Mesendoderm (in vitro differentiated cells): ENCODE data around the gene DVL3.

ENCODE experiments used
- DNase-seq: peaks from one replicate; pipeline ENCODE4 v3.0.0; 2013
- H2AK5ac ChIP-seq: 2 replicates; pipeline ENCODE4 v1.6.1; 2013; ENCODE audit warnings: low read length, inconsistent platforms
- H2BK120ac ChIP-seq: 2 replicates; pipeline ENCODE4 v1.6.1; 2013; ENCODE audit warnings: low read depth, mild to moderate bottlenecking, low read length, moderate library complexity, mixed read lengths
- H2BK15ac ChIP-seq: replicated peaks from 2 replicates; pipeline ENCODE4 v1.6.1; 2013; ENCODE audit warnings: low read depth, mild to moderate bottlenecking, moderate library complexity
- H2BK5ac ChIP-seq: 2 replicates; pipeline ENCODE4 v1.6.1; 2013; ENCODE audit warnings: low read length, inconsistent platforms
- H3K18ac ChIP-seq: 2 replicates; pipeline ENCODE4 v1.6.1; 2013; ENCODE audit warnings: mild to moderate bottlenecking, low read length, mixed read lengths
- H3K23ac ChIP-seq: one replicate; pipeline ENCODE4 v1.6.1; 2013; ENCODE audit warnings: low read length
- H3K27ac ChIP-seq: 2 replicates; pipeline ENCODE4 v1.5.1; 2013; ENCODE audit warnings: low read depth, mild to moderate bottlenecking, inconsistent platforms, low read length, moderate library complexity
- H3K27me3 ChIP-seq: 2 replicates; pipeline ENCODE4 v1.6.1; 2013; ENCODE audit warnings: low read length, control low read depth, mild to moderate bottlenecking, inconsistent platforms; ENCODE audit not compliant: insufficient read depth, poor library complexity
- H3K36me3 ChIP-seq: 2 replicates; pipeline ENCODE4 v1.6.1; 2013; ENCODE audit warnings: low read length, inconsistent platforms; ENCODE audit not compliant: control insufficient read depth, insufficient read depth
- H3K4ac ChIP-seq: one replicate; pipeline ENCODE4 v1.6.1; 2013; ENCODE audit warnings: low read depth, mild to moderate bottlenecking, low read length, moderate library complexity
- H3K4me1 ChIP-seq: 2 replicates; pipeline ENCODE4 v1.6.1; 2013; ENCODE audit warnings: low read depth, low read length, inconsistent platforms; ENCODE audit not compliant: control insufficient read depth
- H3K4me2 ChIP-seq: 2 replicates; pipeline ENCODE4 v1.6.1; 2013; ENCODE audit warnings: low read length
- H3K4me3 ChIP-seq: 2 replicates; pipeline ENCODE4 v1.5.1; 2013; ENCODE audit warnings: mild to moderate bottlenecking, low read length
- H3K56ac ChIP-seq: one replicate; pipeline ENCODE4 v1.6.1; 2013; ENCODE audit warnings: low read length
- H3K79me1 ChIP-seq: 2 replicates; pipeline ENCODE4 v1.6.1; 2013; ENCODE audit warnings: low read length, inconsistent platforms
- H3K79me2 ChIP-seq: 2 replicates; pipeline ENCODE4 v1.6.1; 2013; ENCODE audit warnings: mild to moderate bottlenecking, low read length; ENCODE audit not compliant: control insufficient read depth, insufficient read depth
- H3K9ac ChIP-seq: 2 replicates; pipeline ENCODE4 v1.6.1; 2013; ENCODE audit warnings: low read length, inconsistent platforms
- H4K5ac ChIP-seq: one replicate; pipeline ENCODE4 v1.6.1; 2013; ENCODE audit warnings: low read length
- H4K8ac ChIP-seq: one replicate; pipeline ENCODE4 v1.6.1; 2013; ENCODE audit warnings: low read depth, mild to moderate bottlenecking, control low read depth, low read length, moderate library complexity
- WGBS: extraction: QIAGEN DNeasy Blood & Tissue Kit; methylation state at CpG from one replicate; pipeline ENCODE4 v1.1.7; 2013; ENCODE audit warnings: low lambda C conversion rate, missing lambda C conversion rate; ENCODE audit not compliant: insufficient coverage; ENCODE audit errors: extremely low coverage; 5-methylcytosine and 5-hydroxymethylcytosine counted together

DVL3 gene

GRCh38 chr3:184165543-184165942 lies 10.4 kb downstream of the DVL3 start:
- H4K8ac ChIP-seq = no peak overlapping the region
- no peak overlapping the region for H3K4ac ChIP-seq
- no CpG with 5 or more reads among the region's 3 CpGs for WGBS
- no peak overlapping the region for H2BK15ac ChIP-seq
- DNase-seq = no peak
- H3K79me1 ChIP-seq = peaks cover 7% of the 10 kb centered on the region
- no peaks in the 10 kb centered on the region for H3K27me3 ChIP-seq
- H2BK5ac ChIP-seq = no peak overlapping the region
- H3K79me2 ChIP-seq = peaks cover 14% of the 10 kb centered on the region
- no peak overlapping the region for H2AK5ac ChIP-seq
- H3K4me1 ChIP-seq = no peaks in the 10 kb centered on the region
- H3K4me2 ChIP-seq = no peak overlapping the region
- no peak overlapping the region for H3K4me3 ChIP-seq
- peaks cover 18% of the 10 kb centered on the region for H3K36me3 ChIP-seq
- H3K56ac ChIP-seq = no peak overlapping the region
- H3K18ac ChIP-seq = no peak overlapping the region
- H3K23ac ChIP-seq = no peak overlapping the region
- H2BK120ac ChIP-seq = no peak overlapping the region
- H4K5ac ChIP-seq = no peak overlapping the region
- no peak overlapping the region for H3K9ac ChIP-seq
- no peak overlapping the region for H3K27ac ChIP-seq

GRCh38 chr3:184166671-184167070 lies 11.5 kb downstream of the DVL3 start:
- peaks cover 8% of the 10 kb centered on the region for H3K79me2 ChIP-seq
- H3K27ac ChIP-seq = no peak overlapping the region
- no peak overlapping the region for H2BK5ac ChIP-seq
- no peaks in the 10 kb centered on the region for H3K4me1 ChIP-seq
- no CpG with 5 or more reads among the region's 6 CpGs for WGBS
- H3K4me3 ChIP-seq = no peak overlapping the region
- H3K56ac ChIP-seq = no peak overlapping the region
- H3K4me2 ChIP-seq = no peak overlapping the region
- H2BK15ac ChIP-seq = no peak overlapping the region
- no peak overlapping the region for H2BK120ac ChIP-seq
- no peak overlapping the region for H3K4ac ChIP-seq
- no peak for DNase-seq
- H4K8ac ChIP-seq = no peak overlapping the region
- peaks cover 6% of the 10 kb centered on the region for H3K79me1 ChIP-seq
- H3K23ac ChIP-seq = no peak overlapping the region
- no peak overlapping the region for H4K5ac ChIP-seq
- H3K18ac ChIP-seq = no peak overlapping the region
- H3K36me3 ChIP-seq = peaks cover 18% of the 10 kb centered on the region
- H3K27me3 ChIP-seq = no peaks in the 10 kb centered on the region
- H2AK5ac ChIP-seq = no peak overlapping the region
- no peak overlapping the region for H3K9ac ChIP-seq

DNA sequence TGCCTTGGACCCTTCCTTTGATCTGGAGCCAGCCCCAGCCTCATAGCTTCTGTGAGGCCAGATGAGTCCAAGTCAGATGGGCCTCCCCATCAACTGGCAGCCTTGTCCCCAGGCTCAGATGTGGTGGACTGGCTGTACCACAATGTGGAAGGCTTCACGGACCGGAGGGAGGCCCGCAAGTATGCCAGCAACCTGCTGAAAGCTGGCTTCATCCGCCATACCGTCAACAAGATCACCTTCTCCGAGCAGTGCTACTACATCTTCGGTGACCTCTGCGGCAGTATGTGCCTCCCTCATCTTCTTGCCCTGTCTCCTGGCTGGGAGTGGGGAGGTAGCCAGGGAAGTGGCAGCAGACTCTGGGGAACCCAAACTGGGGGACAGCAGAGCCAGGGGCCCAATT lies 12.6 kb downstream of the DVL3 start:
- H3K4me3 ChIP-seq = no peak overlapping the region
- H3K79me2 ChIP-seq = peaks cover 2% of the 10 kb centered on the region
- H3K4ac ChIP-seq = no peak overlapping the region
- no peak overlapping the region for H2BK5ac ChIP-seq
- no peak overlapping the region for H3K9ac ChIP-seq
- H3K56ac ChIP-seq = no peak overlapping the region
- H3K27me3 ChIP-seq = no peaks in the 10 kb centered on the region
- H4K5ac ChIP-seq = no peak overlapping the region
- H3K79me1 ChIP-seq = peaks cover 6% of the 10 kb centered on the region
- H3K36me3 ChIP-seq = peaks cover 18% of the 10 kb centered on the region
- H3K4me2 ChIP-seq = no peak overlapping the region
- no peak for DNase-seq
- H2BK120ac ChIP-seq = no peak overlapping the region
- H3K4me1 ChIP-seq = no peaks in the 10 kb centered on the region
- H3K23ac ChIP-seq = no peak overlapping the region
- no peak overlapping the region for H4K8ac ChIP-seq
- no peak overlapping the region for H3K27ac ChIP-seq
- H2BK15ac ChIP-seq = no peak overlapping the region
- WGBS = no CpG with 5 or more reads among the region's 8 CpGs
- H3K18ac ChIP-seq = no peak overlapping the region
- no peak overlapping the region for H2AK5ac ChIP-seq

- Histone ChIP-seq H2BK5ac (no peak overlapping the region), H4K5ac (no peak overlapping the region), H3K9ac (no peak overlapping the region), H3K18ac (no peak overlapping the region), H3K4ac (no peak overlapping the region), H3K56ac (no peak overlapping the region), H3K36me3 (peaks cover 17% of the 10 kb centered on the region), H3K27me3 (no peaks in the 10 kb centered on the region), H3K79me1 (peaks cover 6% of the 10 kb centered on the region), H2AK5ac (no peak overlapping the region), H2BK15ac (no peak overlapping the region), H3K4me1 (no peaks in the 10 kb centered on the region), H3K23ac (no peak overlapping the region), H3K4me3 (no peak overlapping the region), H3K27ac (no peak overlapping the region), H2BK120ac (no peak overlapping the region), H4K8ac (no peak overlapping the region), H3K79me2 (no peaks in the 10 kb centered on the region), H3K4me2 (no peak overlapping the region)
- no peak for DNase-seq
- no CpG with 5 or more reads among the region's 9 CpGs for WGBS
Measured at GRCh38 chr3:184168363-184169120, 13.4 kb downstream of the DVL3 start.

DNA sequence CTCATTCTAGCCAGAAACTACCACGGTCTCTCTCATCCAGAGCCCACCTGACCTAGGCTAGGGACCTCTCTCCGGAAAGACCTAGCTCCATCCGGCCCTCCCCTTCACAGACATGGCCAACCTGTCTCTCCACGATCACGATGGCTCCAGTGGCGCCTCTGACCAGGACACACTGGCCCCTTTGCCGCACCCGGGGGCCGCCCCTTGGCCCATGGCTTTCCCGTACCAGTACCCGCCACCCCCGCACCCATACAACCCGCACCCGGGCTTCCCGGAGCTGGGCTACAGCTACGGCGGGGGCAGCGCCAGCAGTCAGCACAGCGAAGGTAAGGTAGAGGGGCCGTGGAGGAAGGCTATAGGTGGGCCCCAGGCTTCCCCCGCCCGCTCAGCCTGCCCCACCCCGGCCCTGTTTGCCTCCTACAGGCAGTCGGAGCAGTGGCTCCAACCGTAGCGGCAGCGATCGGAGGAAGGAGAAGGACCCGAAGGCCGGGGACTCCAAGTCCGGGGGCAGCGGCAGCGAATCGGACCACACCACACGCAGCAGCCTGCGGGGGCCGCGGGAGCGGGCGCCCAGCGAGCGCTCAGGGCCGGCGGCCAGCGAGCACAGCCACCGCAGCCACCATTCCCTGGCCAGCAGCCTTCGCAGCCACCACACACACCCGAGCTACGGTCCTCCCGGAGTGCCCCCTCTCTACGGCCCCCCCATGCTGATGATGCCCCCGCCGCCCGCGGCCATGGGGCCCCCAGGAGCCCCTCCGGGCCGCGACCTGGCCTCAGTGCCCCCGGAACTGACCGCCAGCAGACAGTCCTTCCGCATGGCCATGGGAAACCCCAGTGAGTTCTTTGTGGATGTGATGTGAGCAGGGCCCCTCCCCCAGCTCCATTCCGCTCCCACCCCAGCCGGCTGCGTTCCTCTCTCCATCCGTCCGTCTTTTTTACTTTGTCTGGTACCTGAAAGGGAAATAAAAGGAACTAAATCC lies 15.0 kb downstream of the DVL3 start:
- H3K4me2 ChIP-seq = no peak overlapping the region

More for the DNA sequence above, 15.0 kb downstream of the DVL3 start:
- no CpG with 5 or more reads among the region's 66 CpGs for WGBS
- Histone ChIP-seq H2BK15ac (no peak overlapping the region), H3K18ac (no peak overlapping the region), H3K79me1 (no peaks in the 10 kb centered on the region), H2BK120ac (no peak overlapping the region), H3K9ac (no peak overlapping the region), H3K27ac (no peak overlapping the region), H2AK5ac (no peak overlapping the region), H3K4me3 (no peak overlapping the region), H3K4ac (no peak overlapping the region), H3K23ac (no peak overlapping the region), H4K8ac (no peak overlapping the region), H3K36me3 (peaks cover 12% of the 10 kb centered on the region), H2BK5ac (no peak overlapping the region), H3K4me1 (no peaks in the 10 kb centered on the region), H3K56ac (no peak overlapping the region), H4K5ac (no peak overlapping the region), H3K27me3 (no peaks in the 10 kb centered on the region), H3K79me2 (peaks cover 4% of the 10 kb centered on the region)
- DNase-seq = no peak
